Renal pelvis (tissue), 12 donors: ENCODE measurements around the gene CDHR3. TPM values are rescaled to one million over a fixed set of nuclear protein-coding genes. Genes with fewer than 3 reads are reported as not detected.

Experiments
- DNase-seq: peaks from one replicate; pipeline ENCODE4 v3.0.0-alpha.2; 2013
- long read RNA-seq, 16 experiments: transcript quantifications; one replicate each; lab custom pipeline, GENCODE V29; 2026
- polyA plus RNA-seq, 3 donors: library from polyadenylated mRNA; unstranded; fragments of 120-200 nt; gene quantifications; one replicate each; pipeline ENCODE4 v1.2.1, GENCODE V29; 2013; ENCODE audit not compliant: insufficient read length in 3 of 3

CDHR3 gene, protein sequence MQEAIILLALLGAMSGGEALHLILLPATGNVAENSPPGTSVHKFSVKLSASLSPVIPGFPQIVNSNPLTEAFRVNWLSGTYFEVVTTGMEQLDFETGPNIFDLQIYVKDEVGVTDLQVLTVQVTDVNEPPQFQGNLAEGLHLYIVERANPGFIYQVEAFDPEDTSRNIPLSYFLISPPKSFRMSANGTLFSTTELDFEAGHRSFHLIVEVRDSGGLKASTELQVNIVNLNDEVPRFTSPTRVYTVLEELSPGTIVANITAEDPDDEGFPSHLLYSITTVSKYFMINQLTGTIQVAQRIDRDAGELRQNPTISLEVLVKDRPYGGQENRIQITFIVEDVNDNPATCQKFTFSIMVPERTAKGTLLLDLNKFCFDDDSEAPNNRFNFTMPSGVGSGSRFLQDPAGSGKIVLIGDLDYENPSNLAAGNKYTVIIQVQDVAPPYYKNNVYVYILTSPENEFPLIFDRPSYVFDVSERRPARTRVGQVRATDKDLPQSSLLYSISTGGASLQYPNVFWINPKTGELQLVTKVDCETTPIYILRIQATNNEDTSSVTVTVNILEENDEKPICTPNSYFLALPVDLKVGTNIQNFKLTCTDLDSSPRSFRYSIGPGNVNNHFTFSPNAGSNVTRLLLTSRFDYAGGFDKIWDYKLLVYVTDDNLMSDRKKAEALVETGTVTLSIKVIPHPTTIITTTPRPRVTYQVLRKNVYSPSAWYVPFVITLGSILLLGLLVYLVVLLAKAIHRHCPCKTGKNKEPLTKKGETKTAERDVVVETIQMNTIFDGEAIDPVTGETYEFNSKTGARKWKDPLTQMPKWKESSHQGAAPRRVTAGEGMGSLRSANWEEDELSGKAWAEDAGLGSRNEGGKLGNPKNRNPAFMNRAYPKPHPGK
- 10 to 100 TPM in 2 of 3 donors, 1 to 10 TPM in 1; 6.6 to 14.7 (median 12.6) TPM for polyA plus RNA-seq
- long read RNA-seq, donor 1, result 0 reads
- long read RNA-seq, donor 2, result 0 reads
- long read RNA-seq, donor 3, result 0 reads
- long read RNA-seq, donor 4, result 0 reads
- long read RNA-seq, donor 5, result 0 reads
- long read RNA-seq, donor 6, result 0 reads
- long read RNA-seq, donor 7, result 0 reads
- long read RNA-seq, donor 8, result 0 reads
- long read RNA-seq, donor 9, result 0 reads
- long read RNA-seq, donor 10, partial matches to known transcripts, result 0 of 1 reads
- long read RNA-seq, donor 10, other reads (novel, unspliced or antisense), result 0 of 1 reads
- long read RNA-seq, donor 11, partial matches to known transcripts, result 0 of 1 reads
- long read RNA-seq, donor 11, other reads (novel, unspliced or antisense), result 0 of 1 reads
- long read RNA-seq, donor 12, result 0 reads
- long read RNA-seq, donor 13, result 0 reads
- long read RNA-seq, donor 14, result 0 reads
- long read RNA-seq, donor 15, result 0 reads
- long read RNA-seq, donor 16, result 0 reads

DNA sequence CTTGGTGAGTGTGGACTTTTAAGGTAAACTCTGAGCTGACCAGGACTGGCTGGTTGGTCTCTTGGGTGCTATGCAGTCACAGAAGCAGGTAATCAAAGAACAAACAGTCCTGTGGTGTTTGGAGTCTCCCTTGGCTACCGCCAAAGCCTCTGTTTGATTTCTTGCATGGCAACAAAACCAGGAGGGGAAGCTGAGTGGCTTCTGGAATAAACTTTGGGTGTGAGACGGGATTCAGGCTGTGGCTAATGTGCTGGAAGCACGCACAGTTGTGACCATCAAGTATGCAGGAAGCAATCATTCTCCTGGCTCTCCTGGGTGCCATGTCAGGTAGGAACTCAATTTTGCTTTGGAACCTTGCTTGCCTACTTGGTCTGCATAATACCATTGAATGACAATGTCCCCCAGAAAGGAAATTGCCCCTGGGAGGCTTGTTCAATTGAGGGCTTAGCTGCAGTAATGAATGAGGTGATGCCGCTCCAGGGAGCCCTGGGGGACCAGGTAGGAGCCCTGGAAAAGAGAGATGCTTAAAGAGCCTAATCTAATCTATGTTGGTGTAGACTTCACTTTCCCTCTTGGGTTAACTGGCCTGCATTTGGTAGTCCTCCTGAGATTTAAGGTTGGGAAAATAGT, at the start of gene CDHR3:
Gene CDHR3, plus strand, starts transcription at position 227 of the 630 bp plus-strand sequence. Its CDS starts 55 bp downstream, at position 282.
- DNase-seq, result no peak

DNA sequence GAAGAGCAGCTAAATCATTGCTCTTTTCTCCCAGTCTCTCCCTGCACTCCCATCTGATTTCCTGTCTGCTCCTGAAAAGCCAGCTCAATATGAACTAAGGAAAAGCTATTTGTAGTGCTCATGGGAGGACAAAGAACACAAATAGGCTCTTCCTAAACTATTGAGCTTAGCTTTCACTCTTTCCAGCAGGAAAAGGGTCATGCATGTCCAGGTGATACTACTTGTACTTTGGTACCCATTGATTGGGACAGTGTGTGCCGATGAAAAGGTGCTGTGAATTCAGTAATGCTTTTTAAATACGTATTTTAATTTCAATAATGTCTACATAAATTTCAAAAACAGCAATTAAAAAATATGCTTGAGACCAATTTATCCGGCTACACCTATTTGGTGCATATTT, 49.1 kb upstream of the CDHR3 start:
- no peak for DNase-seq

DNA sequence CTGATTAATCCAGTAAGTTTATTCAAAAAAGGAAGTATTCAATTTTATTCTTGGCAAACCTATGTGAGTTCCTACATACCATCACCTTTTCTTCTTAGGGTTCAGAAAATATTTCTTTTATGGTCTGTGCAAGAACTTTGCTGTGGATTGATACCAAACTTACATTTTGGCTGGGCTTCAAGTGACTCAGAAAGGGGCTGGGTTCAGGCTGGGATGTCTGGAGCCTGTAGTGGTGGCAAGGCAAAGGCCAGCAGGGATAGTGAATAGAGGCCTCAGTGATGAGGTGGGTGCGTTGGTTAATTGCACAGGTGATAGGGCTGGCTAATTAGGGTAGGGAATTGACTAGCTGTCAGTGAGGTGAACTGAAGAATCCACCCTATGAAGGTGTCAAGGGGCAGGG, 46.5 kb upstream of the CDHR3 start:
- no peak for DNase-seq

DNA sequence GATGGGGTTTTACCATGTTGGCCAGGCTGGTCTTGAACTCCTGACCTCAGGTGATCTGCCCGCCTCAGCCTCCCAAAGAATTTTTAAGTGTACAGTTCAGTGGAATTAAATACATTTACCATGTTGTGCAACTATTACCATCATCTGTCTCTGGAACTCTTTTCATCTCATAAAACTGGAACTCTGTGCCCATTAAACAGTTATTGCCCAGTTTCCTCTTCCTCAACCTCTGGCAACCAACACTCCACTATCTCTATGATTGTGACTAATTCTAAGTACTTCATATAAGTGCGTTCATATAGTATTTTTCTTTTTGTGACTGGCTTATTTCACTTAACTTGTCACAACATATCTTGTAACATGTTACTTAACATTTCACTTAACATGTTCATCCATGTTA, 45.4 kb upstream of the CDHR3 start:
- no peak for DNase-seq

DNA sequence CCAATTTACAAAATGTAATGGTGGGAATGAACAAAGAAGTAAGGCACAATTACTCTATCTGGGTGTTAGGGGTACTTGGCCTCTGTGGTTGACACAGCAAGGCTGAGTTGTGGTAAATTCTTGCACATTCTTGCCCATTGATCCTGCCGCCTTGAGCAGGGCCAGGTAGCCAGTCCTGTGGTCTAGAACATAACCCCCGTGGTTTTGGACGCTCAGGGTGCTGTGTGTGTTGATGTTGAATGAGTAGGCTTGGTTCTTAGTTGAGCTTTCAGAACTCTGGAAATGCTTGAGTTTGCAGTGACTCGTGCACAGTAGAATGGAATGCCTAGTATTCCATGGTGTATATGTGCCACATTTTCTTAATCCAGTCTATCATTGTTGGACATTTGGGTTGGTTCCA, 42.3 kb upstream of the CDHR3 start:
- DNase-seq, result no peak

DNA sequence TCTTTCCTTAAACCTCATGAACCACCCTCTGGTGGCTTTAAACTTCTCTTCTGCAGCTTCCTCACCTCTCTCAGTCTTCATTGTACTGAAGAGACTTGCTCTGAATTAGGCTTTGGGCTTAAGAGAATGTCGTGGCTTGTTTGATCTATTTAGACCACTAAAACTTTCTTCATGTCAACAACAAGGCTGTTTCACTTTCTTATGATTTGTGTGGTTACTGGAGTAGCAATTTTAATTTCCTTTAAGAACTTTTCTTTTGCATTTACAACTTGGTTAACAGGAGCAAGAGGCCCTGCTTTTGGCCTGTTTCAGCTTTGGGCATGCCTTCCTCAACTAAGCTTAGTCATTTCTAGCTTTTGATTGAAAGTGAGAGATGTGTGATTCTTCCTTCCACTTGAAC, 38.1 kb upstream of the CDHR3 start:
- DNase-seq, result no peak

DNA sequence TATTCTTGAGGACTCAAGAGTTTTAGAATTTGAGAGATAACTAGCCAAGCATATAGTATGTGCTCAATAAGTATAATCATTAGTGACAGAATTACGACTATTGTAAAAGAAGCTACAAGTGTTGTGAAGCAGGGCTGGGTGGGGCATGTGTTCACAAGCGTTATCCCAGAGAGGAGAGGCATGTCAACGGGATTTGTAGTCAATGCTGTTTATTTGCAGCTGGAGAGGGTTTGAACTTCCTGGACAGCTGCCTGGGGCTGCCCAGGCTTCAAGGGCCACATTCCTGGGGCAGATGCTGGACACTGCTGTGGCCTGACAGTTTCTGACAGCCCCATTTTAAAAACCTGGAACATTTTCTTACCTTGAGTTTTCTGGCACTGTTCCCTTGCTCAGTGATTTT, 36.9 kb upstream of the CDHR3 start:
- DNase-seq, result no peak

DNA sequence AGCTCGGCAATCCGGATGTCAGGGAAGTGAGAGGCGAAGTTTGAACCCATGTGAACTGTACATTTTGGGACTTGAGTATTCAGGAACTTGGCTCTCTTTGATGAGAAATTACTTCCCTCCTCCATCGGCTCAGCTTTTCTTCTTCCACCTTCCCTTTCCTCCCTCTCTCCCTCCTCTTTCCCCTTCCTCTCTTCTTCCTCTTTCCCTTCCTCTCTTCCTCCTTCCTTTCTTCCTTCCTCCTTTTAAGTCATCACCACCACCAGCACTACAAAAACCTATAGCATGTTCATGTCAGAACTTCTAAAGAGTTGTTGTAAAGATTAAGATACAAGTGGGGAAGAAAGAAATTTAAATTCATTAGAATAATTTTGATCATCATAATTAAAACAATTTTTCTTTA, 31.9 kb upstream of the CDHR3 start:
- no peak for DNase-seq

DNA sequence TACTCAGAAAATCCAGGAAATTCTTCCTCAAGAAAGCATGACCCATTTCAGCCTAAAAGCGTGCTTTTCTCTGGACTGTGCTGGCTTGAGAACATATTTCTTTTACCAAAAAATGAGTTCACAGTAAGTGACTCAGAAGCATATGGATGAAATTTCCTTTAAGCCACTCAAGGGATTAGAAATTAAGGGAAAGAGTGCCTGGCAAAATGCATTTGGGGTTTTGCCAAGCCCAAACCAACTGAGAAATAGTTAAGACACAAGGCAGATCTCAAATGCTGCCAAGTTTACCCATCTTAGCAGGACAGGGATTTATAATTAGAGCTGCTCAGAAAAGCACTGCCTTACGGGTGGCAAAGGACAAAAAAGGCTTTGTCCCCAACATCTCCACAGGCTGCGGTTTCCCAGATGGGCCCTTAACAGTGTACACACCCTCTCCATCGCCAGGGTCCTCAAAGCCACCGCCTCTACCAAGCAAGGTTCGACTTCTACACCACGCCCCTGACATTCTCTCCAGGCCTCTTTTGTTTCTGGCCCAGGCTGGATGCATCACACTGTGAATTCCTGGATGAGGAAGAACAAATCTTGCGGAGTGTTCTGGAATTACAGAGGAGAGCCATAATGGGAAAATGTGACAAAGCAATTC, 30.1 kb upstream of the CDHR3 start:
- DNase-seq, result no peak

DNA sequence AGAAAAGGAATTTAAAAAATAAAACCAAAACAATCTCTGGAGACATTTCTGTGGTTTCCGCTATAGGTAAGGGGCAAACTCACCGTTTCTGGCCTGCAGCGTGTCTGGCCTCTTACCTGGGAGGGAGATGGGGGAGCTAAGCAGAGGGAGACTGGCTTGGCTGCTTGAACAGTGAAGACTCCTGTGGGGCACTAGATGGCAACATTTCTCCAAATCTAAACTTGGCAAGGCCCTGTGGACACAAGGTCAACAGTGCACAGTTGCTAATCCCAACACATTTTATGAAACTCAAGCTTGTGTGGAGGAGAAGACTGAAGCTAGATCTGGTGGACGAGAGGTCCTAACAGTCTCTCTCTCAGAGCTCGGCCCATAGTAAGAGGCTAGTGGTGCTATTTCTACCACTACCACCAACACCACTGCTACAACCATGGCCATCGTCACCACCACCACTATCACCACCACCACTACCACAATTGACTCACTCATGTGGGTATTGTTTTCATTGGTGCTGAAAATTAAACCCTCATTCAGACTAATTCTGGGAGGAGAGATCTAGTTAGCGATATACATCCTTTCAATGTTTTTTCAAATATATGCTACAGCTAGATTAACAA, 28.4 kb upstream of the CDHR3 start:
- DNase-seq, result peak; percentile 33

DNA sequence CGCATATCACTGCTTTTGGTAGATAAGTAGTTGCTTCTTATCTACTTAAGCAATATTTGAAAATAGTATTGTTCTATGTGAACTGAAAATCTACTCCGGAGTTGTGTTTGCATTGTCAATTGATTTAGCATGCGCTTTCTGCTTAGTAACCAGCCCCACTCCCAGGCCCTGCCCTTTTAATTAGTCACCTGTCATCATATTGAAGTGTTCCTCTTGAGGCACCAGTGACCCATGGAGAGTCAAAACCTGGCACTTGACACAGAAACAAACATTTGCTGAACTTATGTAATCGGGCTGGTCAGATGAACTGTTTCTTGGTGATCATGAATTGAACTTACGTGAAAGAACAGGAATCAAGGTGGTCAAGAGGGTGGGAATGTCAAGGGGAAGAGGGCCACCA, 27.8 kb upstream of the CDHR3 start:
- DNase-seq, result no peak

DNA sequence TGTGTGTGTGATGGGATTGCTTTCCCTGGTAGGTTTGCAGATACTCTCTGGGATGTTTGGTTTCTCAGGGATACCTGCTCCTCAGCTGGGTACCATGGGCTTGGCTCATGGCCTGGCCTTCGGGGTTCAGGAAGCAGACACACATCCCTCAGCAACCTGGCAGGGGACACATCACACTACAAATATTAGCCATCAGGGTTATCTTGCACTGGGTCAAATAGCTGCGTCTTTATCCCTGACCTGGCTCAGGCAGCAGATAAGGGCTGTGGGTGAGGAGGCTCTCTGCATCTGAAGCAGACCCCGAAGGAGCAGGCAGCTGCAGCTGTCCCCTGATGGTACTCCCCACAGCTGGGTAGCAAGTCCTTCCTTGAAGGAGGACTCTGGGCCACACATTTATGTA, 25.7 kb upstream of the CDHR3 start:
- DNase-seq, result no peak

DNA sequence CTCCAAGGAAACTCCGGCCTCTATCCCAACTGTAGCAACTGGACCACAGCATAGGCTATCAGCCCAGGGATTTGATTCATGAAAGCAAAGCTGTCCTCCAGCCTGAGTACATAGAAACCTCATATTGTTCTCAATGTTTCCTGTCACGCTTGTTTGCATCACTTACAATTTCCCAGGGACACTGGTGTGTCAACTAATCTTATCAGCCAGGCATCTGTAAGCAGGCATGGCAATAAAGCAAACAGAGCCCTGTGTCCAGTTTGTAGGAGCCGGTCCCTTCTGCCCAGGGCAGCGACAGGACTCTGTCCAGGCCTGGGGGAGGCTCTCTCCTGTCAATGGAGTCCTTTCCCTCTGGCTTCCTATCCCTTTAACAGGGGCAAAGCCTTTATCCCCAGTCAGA, 23.0 kb upstream of the CDHR3 start:
- no peak for DNase-seq

DNA sequence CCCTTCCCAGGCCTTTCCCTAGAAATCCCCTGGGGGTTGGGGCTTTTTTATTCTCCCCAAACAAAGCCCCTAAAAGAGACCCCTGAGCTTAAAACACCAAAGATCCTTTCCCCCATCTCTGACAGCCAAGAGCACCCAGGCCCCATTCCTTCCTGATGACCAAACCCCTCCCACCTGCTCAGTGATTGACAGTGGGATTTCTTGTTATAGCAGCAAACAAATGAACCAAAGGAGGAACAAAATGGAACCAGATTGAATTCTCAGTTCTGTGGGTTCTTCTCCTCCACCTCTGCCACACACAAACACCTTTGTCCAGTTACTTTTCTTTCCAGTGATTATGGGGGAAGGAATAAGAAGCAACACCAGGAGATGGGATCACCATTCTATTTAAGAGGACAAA, 21.5 kb upstream of the CDHR3 start:
- no peak for DNase-seq

DNA sequence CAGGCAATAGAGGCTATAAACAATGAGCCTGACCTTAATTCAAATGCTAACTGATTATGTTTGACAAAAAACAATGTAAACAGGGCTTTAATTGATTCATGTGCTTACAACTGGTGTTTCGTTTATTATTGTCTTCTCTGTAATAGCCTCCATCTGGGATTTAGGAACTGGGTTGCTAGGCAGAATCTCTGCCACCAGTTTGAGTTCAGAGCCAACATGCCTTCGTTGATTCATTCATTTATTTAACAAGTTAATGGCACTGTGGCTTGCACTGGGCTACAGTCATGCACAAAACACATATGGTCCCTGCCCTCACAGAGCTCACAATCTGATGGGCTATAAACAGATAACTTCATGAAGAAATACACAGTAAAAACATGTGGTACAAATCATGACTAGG, 19.6 kb upstream of the CDHR3 start:
- DNase-seq, result no peak

DNA sequence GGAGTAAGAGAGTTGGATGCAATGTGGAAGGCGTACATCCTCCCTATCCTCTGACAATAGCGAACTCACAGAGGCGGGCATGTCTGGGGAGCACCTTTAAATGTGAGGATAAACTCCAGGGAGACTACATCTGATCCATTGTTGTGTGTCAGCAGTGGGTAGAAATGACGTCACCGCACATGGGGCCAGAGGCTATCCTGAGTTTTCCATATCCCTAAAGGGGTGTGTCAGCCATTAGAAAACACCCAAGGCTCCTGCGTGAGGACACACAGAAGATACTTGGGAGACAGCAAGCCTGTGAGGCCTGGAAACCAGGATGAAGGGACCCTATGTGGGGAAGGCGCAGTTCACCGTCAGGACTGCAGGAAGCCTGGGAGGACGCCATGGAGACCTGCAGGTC, 17.2 kb upstream of the CDHR3 start:
- DNase-seq, result no peak

DNA sequence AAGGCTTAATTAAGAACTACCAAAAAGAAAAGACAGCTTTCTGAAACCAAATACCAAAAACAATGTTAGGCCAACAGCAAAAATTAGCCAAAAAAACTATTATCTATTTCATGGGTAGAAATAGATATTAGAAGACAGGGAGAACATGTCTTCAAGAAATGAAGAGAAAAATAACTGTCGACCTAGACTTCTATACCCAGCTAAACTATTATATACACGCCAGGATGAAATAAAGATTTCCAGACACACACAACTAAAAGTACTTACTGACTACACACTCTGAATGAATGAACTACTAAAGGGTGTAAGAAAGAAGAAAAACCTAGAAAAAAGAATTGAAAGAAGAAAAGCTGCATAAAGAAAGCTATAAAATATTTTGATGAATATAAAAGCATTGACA, 11.5 kb upstream of the CDHR3 start:
- no peak for DNase-seq

DNA sequence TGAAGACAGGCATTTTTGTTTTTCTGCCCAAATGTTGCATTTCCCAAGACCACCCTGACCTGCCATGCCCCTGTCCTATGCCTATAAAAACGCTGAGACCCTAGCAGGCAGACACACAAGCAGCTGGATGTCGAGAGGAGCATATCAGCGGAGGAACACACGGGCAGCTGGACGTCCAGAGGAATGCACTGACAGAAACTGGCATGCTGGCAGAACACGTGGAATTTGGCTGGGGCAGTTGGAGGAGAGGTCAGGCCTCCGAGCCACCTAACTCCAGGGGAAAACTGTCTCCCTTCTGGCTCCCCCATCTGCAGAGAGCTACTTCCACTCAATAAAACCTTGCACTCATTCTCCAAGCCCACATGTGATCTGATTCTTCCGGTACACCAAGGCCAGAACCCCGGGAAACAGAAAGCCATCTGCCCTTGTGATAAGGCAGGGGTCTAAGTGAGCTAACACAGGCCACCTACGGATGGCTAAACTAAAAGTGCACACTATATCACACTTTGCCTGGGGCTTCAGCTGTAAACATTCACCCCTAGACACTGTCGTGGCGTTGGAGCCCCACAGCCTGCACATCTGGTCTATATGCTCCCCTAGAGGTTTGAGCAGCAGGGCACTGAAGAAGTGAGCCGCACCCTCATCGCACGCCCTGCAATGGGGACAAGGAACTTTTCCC, 10.0 kb upstream of the CDHR3 start:
- DNase-seq, result no peak

DNA sequence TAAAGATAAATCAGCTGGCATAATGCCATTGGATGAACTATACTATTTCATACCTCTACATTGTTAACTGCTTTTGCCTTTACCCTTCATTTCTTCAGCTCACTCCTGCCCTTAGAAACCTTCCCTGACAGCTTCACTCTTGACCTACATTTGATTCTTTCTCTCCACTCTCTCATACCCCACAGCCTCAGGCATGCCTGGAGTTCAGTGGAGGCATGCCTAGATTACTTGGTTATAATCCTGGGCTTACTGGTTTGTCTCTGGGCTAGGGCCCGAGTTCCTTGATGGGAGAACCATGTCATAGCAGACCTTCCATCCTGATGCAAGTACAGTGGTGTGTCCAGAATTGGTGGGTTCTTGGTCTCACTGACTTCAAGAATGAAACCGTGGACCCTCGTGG, 8.4 kb upstream of the CDHR3 start:
- DNase-seq, result no peak
